H1 (cell line): Measurements from ENCODE around the gene DENND1A.

Experiments
- CREB1 ChIP-seq: IDR thresholded peaks from 2 replicates; pipeline ENCODE4 v1.6.1; 2012; ENCODE audit warnings: inconsistent platforms
- EGR1 ChIP-seq: IDR thresholded peaks from 2 replicates; pipeline ENCODE4 v1.6.1; 2011; ENCODE audit warnings: low read depth, low read length, borderline replicate concordance
- KDM1A ChIP-seq: fragments of 200-600, 300-600 bp; sonication (generic); IDR thresholded peaks from 2 replicates; pipeline ENCODE4 v1.7.1; 2016; ENCODE audit warnings: mild to moderate bottlenecking, low read length, borderline replicate concordance
- POLR2A ChIP-seq, 2 experiments: IDR thresholded peaks; 1 replicate in 1 of 2; 2 replicates in 1 of 2; pipeline ENCODE4 v1.6.1; 2011; ENCODE audit warnings: low read depth in 2 of 2, low read length in 2 of 2, mild to moderate bottlenecking in 2 of 2; ENCODE audit errors: control extremely low read depth in 1 of 2
- RAD21 ChIP-seq, 2 experiments: IDR thresholded peaks in 1 of 2; conservative IDR thresholded peaks in 1 of 2; 2 replicates each; pipeline ENCODE4 v1.6.1; 2011; ENCODE audit warnings: low read depth in 2 of 2, low read length in 2 of 2, improper control_type of control experiment in 1 of 2, inconsistent platforms in 1 of 2, mild to moderate bottlenecking in 1 of 2, moderate library complexity in 1 of 2
- SUZ12 ChIP-seq: fragments of 200-600 bp; sonication (generic); IDR thresholded peaks from 2 replicates; pipeline ENCODE4 v1.6.1; 2012; ENCODE audit warnings: mild to moderate bottlenecking, inconsistent platforms, low read length, moderate library complexity, mixed read lengths
- TF ChIP-seq, protein P1 (sequence below), 3 experiments: IDR thresholded peaks; 1 replicate in 2 of 3; 2 replicates in 1 of 3; pipeline versions ENCODE4 v1.5.1 to v1.6.1; 2011; ENCODE audit warnings: low read length in 3 of 3, mild to moderate bottlenecking in 3 of 3, inconsistent platforms in 2 of 3, low read depth in 1 of 3, moderate library complexity in 1 of 3; ENCODE audit not compliant: insufficient read depth in 1 of 3; ENCODE audit errors: control extremely low read depth in 1 of 3
- TF ChIP-seq, protein P2 (sequence below): IDR thresholded peaks from 2 replicates; pipeline ENCODE4 v1.6.1; 2011; ENCODE audit warnings: low read depth, mild to moderate bottlenecking, low read length; ENCODE audit not compliant: insufficient read depth

DNA sequence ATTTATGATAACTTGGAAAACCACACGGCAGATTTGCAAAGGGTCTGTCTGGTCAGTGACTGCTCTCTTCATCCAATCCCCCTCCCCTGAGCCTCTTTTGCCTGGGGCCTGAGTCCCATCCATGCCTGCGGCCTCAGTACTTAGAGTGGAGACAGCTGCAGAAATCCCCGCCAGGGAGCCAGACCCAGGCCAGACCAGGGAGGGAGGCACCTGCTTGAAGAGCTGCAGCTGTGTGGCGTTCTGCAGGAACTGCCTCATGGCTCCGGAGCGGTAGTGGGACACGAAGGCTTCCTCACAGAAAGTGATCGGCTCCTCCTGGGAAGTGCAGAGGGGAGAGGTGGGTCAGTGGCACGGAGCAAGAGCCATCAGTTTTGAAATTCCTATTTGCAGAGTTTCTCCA lies 472.3 kb downstream of the DENND1A start:
- no peak for TF ChIP-seq EGR1
- TF ChIP-seq, protein P1, sequence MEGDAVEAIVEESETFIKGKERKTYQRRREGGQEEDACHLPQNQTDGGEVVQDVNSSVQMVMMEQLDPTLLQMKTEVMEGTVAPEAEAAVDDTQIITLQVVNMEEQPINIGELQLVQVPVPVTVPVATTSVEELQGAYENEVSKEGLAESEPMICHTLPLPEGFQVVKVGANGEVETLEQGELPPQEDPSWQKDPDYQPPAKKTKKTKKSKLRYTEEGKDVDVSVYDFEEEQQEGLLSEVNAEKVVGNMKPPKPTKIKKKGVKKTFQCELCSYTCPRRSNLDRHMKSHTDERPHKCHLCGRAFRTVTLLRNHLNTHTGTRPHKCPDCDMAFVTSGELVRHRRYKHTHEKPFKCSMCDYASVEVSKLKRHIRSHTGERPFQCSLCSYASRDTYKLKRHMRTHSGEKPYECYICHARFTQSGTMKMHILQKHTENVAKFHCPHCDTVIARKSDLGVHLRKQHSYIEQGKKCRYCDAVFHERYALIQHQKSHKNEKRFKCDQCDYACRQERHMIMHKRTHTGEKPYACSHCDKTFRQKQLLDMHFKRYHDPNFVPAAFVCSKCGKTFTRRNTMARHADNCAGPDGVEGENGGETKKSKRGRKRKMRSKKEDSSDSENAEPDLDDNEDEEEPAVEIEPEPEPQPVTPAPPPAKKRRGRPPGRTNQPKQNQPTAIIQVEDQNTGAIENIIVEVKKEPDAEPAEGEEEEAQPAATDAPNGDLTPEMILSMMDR (IDR thresholded peaks at IDR 0.05; ENCODE audit: control extremely low read depth in 1 of 3, insufficient read depth in 1 of 3, low read depth in 1 of 3, low read length in 3 of 3), result no peak
- TF ChIP-seq RAD21 (IDR thresholded peaks at IDR 0.05 in 1 of 2, conservative IDR thresholded peaks at IDR 0.05 in 1 of 2; ENCODE audit: low read depth in 2 of 2, low read length in 2 of 2), result no peak
- TF ChIP-seq, protein P2, sequence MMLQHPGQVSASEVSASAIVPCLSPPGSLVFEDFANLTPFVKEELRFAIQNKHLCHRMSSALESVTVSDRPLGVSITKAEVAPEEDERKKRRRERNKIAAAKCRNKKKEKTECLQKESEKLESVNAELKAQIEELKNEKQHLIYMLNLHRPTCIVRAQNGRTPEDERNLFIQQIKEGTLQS, result no peak
- TF ChIP-seq POLR2A (IDR thresholded peaks at IDR 0.05; ENCODE audit: control extremely low read depth in 1 of 2, low read depth in 2 of 2, low read length in 2 of 2), result no peak
- TF ChIP-seq KDM1A, result no peak
- TF ChIP-seq CREB1, result no peak
- no peak for TF ChIP-seq SUZ12
